Right atrium auricular region (tissue), 2 donors: ENCODE measurements around the gene CEACAM16. TPM values are rescaled to one million over a fixed set of nuclear protein-coding genes. Genes with fewer than 3 reads are reported as not detected.

Experiments
- DNase-seq: peaks from one replicate; pipeline ENCODE4 v3.0.0-alpha.2; 2019; ENCODE audit warnings: low spot score
- H3K27ac ChIP-seq, 2 donors: fragments of 200-600 bp; sonication (generic); 1 replicate in 1 of 2; 2 replicates in 1 of 2; pipeline ENCODE4 v1.5.1; 2016 to 2019
- H3K27me3 ChIP-seq, 2 donors: fragments of 200-600 bp; sonication (generic); one replicate each; pipeline versions ENCODE4 v1.5.1 to v1.6.0; 2017 to 2019
- H3K36me3 ChIP-seq: fragments of 200-600 bp; sonication (generic); one replicate; pipeline ENCODE4 v1.5.1; 2016
- H3K4me1 ChIP-seq, 2 donors: fragments of 200-600 bp; sonication (generic); one replicate each; pipeline versions ENCODE4 v1.5.1 to v1.6.0; 2017 to 2019
- H3K4me3 ChIP-seq, 2 donors: fragments of 200-600 bp; sonication (generic); 1 replicate in 1 of 2; 2 replicates in 1 of 2; pipeline ENCODE4 v1.5.1; 2017 to 2019; ENCODE audit warnings: mild to moderate bottlenecking in 1 of 2, moderate library complexity in 1 of 2
- H3K9me3 ChIP-seq, 2 donors: fragments of 200-600 bp; sonication (generic); one replicate each; pipeline ENCODE4 v1.5.1; 2019
- total RNA-seq, 2 donors: library from RNA; depleted of rRNA; stranded (reverse); fragments of >200 nt; gene quantifications; one replicate each; pipeline ENCODE4 v1.1.0, GENCODE V29; 2016
- TF ChIP-seq, protein P1 (sequence below), 2 donors: fragments of 200-600 bp; sonication (generic); IDR thresholded peaks; one replicate each; pipeline ENCODE4 v1.5.1; 2019; ENCODE audit warnings: antibody characterized with exemption in 2 of 2

CEACAM16 gene
- total RNA-seq, 2 donors from 2014 or later: not detected

GRCh38 chr19:44722131-44723121 lies 23.5 kb downstream of the CEACAM16 start:
- peak overlapping the region in 1 of 2 donors; percentile 9 for H3K27ac ChIP-seq
- peaks cover 0 to 64% of the 10 kb centered on the region in 2 donors for H3K4me1 ChIP-seq
- no peaks in the 10 kb centered on the region for H3K27me3 ChIP-seq

DNA sequence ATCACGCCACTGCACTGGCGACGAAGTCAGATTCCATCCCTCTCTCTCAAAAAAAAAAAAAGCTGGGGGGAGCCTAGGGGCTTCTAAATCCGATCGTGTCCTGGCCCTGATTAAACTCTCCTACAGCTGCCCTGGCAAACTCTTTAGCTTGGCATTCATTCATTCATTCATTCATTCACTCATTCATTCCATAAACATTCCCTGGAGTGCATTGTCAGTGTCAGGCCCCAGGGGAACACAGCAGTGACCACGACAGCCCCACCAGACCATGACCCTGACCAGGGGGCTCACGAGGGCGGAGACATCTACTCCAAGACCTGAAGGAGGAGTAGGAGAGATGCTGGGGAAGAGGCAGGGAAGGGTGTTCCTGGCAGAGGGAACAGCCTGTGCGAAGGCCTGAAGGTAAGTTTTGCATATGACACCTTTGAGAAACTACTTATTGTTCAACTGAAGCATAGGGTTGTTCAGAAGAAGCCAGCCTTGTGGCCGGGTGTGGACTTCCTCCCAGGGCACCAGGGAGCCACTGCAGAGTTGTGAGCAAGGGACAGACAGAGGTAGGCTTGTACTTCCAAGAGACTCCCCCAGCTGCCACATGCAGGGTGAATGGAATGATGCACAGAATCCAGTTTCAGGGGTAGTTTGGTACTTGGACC lies 24.5 kb downstream of the CEACAM16 start:
- no peak for DNase-seq
- H3K27ac ChIP-seq: no peak overlapping the region

More at GRCh38 chr19:44722131-44723121, 23.5 kb downstream of the CEACAM16 start:
- Histone ChIP-seq H3K9me3 (no peaks in the 10 kb centered on the region), H3K4me3 (no peak overlapping the region), H3K36me3 (no peaks in the 10 kb centered on the region)
- DNase-seq: no peak
- TF ChIP-seq, protein P1, sequence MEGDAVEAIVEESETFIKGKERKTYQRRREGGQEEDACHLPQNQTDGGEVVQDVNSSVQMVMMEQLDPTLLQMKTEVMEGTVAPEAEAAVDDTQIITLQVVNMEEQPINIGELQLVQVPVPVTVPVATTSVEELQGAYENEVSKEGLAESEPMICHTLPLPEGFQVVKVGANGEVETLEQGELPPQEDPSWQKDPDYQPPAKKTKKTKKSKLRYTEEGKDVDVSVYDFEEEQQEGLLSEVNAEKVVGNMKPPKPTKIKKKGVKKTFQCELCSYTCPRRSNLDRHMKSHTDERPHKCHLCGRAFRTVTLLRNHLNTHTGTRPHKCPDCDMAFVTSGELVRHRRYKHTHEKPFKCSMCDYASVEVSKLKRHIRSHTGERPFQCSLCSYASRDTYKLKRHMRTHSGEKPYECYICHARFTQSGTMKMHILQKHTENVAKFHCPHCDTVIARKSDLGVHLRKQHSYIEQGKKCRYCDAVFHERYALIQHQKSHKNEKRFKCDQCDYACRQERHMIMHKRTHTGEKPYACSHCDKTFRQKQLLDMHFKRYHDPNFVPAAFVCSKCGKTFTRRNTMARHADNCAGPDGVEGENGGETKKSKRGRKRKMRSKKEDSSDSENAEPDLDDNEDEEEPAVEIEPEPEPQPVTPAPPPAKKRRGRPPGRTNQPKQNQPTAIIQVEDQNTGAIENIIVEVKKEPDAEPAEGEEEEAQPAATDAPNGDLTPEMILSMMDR (IDR thresholded peaks at IDR 0.05): no peak

GRCh38 chr19:44723952-44724319 lies 25.0 kb downstream of the CEACAM16 start:
- H3K27ac ChIP-seq: no peak overlapping the region
- H3K36me3 ChIP-seq: no peaks in the 10 kb centered on the region
- H3K9me3 ChIP-seq: no peaks in the 10 kb centered on the region
- DNase-seq: peak; percentile 90
- no peak overlapping the region for H3K4me3 ChIP-seq
- TF ChIP-seq, protein P1 (IDR thresholded peaks at IDR 0.05): peak; percentile 96 to 98
- peaks cover 0 to 56% of the 10 kb centered on the region in 2 donors for H3K4me1 ChIP-seq
- no peaks in the 10 kb centered on the region for H3K27me3 ChIP-seq

More for the DNA sequence above, 24.5 kb downstream of the CEACAM16 start:
- H3K27me3 ChIP-seq: no peaks in the 10 kb centered on the region
- H3K4me1 ChIP-seq: peaks cover 0 to 61% of the 10 kb centered on the region in 2 donors
- no peaks in the 10 kb centered on the region for H3K36me3 ChIP-seq
- TF ChIP-seq, protein P1 (IDR thresholded peaks at IDR 0.05): no peak
- no peaks in the 10 kb centered on the region for H3K9me3 ChIP-seq
- no peak overlapping the region for H3K4me3 ChIP-seq

- Histone ChIP-seq H3K36me3 (no peaks in the 10 kb centered on the region), H3K27ac (no peak overlapping the region), H3K4me3 (no peak overlapping the region), H3K9me3 (no peaks in the 10 kb centered on the region), H3K27me3 (no peaks in the 10 kb centered on the region), H3K4me1 (peaks cover 0 to 51% of the 10 kb centered on the region in 2 donors)
- no peak for DNase-seq
- TF ChIP-seq, protein P1 (IDR thresholded peaks at IDR 0.05): no peak
Measured at GRCh38 chr19:44725251-44725650, 26.3 kb downstream of the CEACAM16 start.

DNA sequence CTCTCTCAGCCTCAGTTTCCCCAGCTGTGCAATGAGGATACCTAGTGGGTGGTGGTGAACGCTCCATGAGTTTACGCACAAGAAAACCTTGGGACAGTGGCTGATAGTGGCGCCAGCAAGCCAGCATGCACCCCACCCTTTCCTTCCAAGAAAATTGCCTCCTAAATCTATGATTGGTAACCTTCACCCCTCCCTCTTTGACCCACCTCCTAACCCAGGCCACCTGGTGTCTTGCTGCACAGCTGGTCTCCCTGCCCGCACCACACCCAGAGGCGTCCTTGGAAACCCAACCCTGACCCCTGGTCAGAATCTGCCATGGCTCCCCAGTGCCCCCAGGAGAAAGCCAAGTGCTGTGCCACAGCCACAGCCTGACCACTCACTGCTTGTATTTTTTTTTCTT lies 26.7 kb downstream of the CEACAM16 start:
- H3K9me3 ChIP-seq: no peaks in the 10 kb centered on the region
- H3K27me3 ChIP-seq: no peaks in the 10 kb centered on the region
- no peak overlapping the region for H3K27ac ChIP-seq
- peaks cover 0 to 46% of the 10 kb centered on the region in 2 donors for H3K4me1 ChIP-seq
- DNase-seq: no peak
- TF ChIP-seq, protein P1 (IDR thresholded peaks at IDR 0.05): no peak
- no peaks in the 10 kb centered on the region for H3K36me3 ChIP-seq
- no peak overlapping the region for H3K4me3 ChIP-seq
